Transverse colon (tissue), 4 donors: ENCODE data around the gene RBM42. TPM values are rescaled to one million over a fixed set of nuclear protein-coding genes. Genes with fewer than 3 reads are reported as not detected.
"Not testable (repeated sequence)": the region's sequence is repeated elsewhere in the genome, so short reads cannot be mapped to it uniquely, and the experiment has no call there.

Experiments
- DNase-seq: peaks from one replicate; pipeline ENCODE4 v3.0.0-alpha.2; 2019
- H3K27ac ChIP-seq, 4 donors: fragments of 200-600 bp; sonication (generic); 2 replicates each; pipeline ENCODE4 v1.5.1; 2016 to 2018; ENCODE audit warnings: inconsistent platforms in 4 of 4
- H3K27me3 ChIP-seq: fragments of 200-600 bp; sonication (generic); 2 replicates; pipeline ENCODE4 v1.5.1; 2017; ENCODE audit warnings: inconsistent platforms
- H3K36me3 ChIP-seq, 4 donors: fragments of 200-600 bp; sonication (generic); 2 replicates each; pipeline ENCODE4 v1.5.1; 2017 to 2019; ENCODE audit warnings: inconsistent platforms in 4 of 4
- H3K4me1 ChIP-seq, 4 donors: fragments of 200-600 bp; sonication (generic); 2 replicates each; pipeline ENCODE4 v1.5.1; 2017 to 2020; ENCODE audit warnings: inconsistent platforms in 4 of 4
- H3K4me3 ChIP-seq, 4 donors: fragments of 200-600 bp; sonication (generic); 1 replicate in 1 of 4; 2 replicates in 3 of 4; pipeline versions ENCODE4 v1.5.1 to v1.6.1; 2017 to 2019; ENCODE audit warnings: inconsistent platforms in 4 of 4
- H3K9me3 ChIP-seq, 2 donors: fragments of 200-600 bp; sonication (generic); 2 replicates each; pipeline ENCODE4 v1.5.1; 2017 to 2019; ENCODE audit warnings: inconsistent platforms in 2 of 2
- EP300 ChIP-seq: sonication (generic); formaldehyde crosslinking; IDR thresholded peaks from one replicate; pipeline ENCODE4 v1.6.1; 2017; ENCODE audit warnings: antibody characterized with exemption, low read depth
- POLR2A ChIP-seq: fragments of 450-650 bp; IDR thresholded peaks from one replicate; pipeline ENCODE4 v1.6.1; 2016; ENCODE audit warnings: antibody characterized with exemption, mild to moderate bottlenecking, moderate library complexity
- POLR2AphosphoS5 ChIP-seq, 3 donors: sonication (generic); formaldehyde crosslinking; IDR thresholded peaks; one replicate each; pipeline ENCODE4 v1.6.1; 2016; ENCODE audit warnings: antibody characterized with exemption in 3 of 3
- WGBS, 2 donors: methylation state at CpG; one replicate each; pipeline ENCODE4 v1.1.5; 2018; ENCODE audit warnings: low coverage in 1 of 2; 5-methylcytosine and 5-hydroxymethylcytosine counted together
- in situ Hi-C, 4 donors: fragments of 200-750 bp; cut with MboI; loops; one replicate each; pipeline versions ENCODE4 v1.15.0 to v1.15.1; 2017; ENCODE audit warnings: low sequenced_read_pairs in 3 of 4, low pct_ligation_motif_present in 1 of 4, low pct_unique_long_range_greater_than_20kb in 1 of 4
- intact Hi-C: fragments of 100-400 bp; cut with DNase I; formaldehyde crosslinking; loops from one replicate; pipeline ENCODE4 v1.15.1; 2023; ENCODE audit warnings: low total_unique reads
- total RNA-seq, 4 donors: library from RNA; depleted of rRNA; stranded (reverse); fragments of >200 nt; gene quantifications; one replicate each; pipeline ENCODE4 v1.1.0, GENCODE V29; 2016
- TF ChIP-seq, protein P1 (sequence below), 5 experiments: fragments of 200-600 bp in 3 of 5; fragments of 450-650 bp in 2 of 5; sonication (generic) in 3 of 5; IDR thresholded peaks; 1 replicate in 2 of 5; 2 replicates in 3 of 5; pipeline ENCODE4 v1.5.1; 2016 to 2017; ENCODE audit warnings: antibody characterized with exemption in 5 of 5, inconsistent platforms in 3 of 5, mild to moderate bottlenecking in 2 of 5, moderate library complexity in 1 of 5

The RBM42 gene
- total RNA-seq, 4 donors from 2014 or later = 53.1 to 107 (median 62.5) TPM

GRCh38 chr19:35601971-35602370 lies 26.9 kb upstream of the RBM42 start:
- in situ Hi-C loops (no loop called here), intact Hi-C loops (no loop called here)
- no peaks in the 10 kb centered on the region for H3K4me1 ChIP-seq
- H3K36me3 ChIP-seq = no peaks in the 10 kb centered on the region
- 81 to 96% methylated on average over 3 of the region's 3 CpGs for WGBS, 2 donors
- H3K9me3 ChIP-seq = no peaks in the 10 kb centered on the region
- no peaks in the 10 kb centered on the region for H3K27me3 ChIP-seq
- TF ChIP-seq, protein P1, sequence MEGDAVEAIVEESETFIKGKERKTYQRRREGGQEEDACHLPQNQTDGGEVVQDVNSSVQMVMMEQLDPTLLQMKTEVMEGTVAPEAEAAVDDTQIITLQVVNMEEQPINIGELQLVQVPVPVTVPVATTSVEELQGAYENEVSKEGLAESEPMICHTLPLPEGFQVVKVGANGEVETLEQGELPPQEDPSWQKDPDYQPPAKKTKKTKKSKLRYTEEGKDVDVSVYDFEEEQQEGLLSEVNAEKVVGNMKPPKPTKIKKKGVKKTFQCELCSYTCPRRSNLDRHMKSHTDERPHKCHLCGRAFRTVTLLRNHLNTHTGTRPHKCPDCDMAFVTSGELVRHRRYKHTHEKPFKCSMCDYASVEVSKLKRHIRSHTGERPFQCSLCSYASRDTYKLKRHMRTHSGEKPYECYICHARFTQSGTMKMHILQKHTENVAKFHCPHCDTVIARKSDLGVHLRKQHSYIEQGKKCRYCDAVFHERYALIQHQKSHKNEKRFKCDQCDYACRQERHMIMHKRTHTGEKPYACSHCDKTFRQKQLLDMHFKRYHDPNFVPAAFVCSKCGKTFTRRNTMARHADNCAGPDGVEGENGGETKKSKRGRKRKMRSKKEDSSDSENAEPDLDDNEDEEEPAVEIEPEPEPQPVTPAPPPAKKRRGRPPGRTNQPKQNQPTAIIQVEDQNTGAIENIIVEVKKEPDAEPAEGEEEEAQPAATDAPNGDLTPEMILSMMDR (IDR thresholded peaks at IDR 0.05) = no peak
- TF ChIP-seq POLR2A (no peak), EP300 (no peak), POLR2AphosphoS5 (IDR thresholded peaks at IDR 0.05) (no peak)
- no peak overlapping the region for H3K4me3 ChIP-seq
- DNase-seq = no peak
- no peak overlapping the region for H3K27ac ChIP-seq

GRCh38 chr19:35604436-35604835 lies 24.4 kb upstream of the RBM42 start:
- H3K4me3 ChIP-seq, intact Hi-C loops, H3K27me3 ChIP-seq, DNase-seq, H3K27ac ChIP-seq, H3K9me3 ChIP-seq, in situ Hi-C loops, H3K4me1 ChIP-seq, H3K36me3 ChIP-seq: not testable (repeated sequence)
- WGBS, 2 donors = 90 to 92% methylated on average over 3 to 4 of the region's 4 CpGs

- in situ Hi-C loops, H3K9me3 ChIP-seq, H3K4me1 ChIP-seq, H3K27ac ChIP-seq, intact Hi-C loops, H3K36me3 ChIP-seq, H3K27me3 ChIP-seq, DNase-seq, H3K4me3 ChIP-seq: not testable (repeated sequence)
- 86% methylated on average over 8 of the region's 8 CpGs; no CpG with 5 or more reads in 1 of the 2 donors for WGBS, 2 donors
These were observed 21.7 kb upstream of the RBM42 start for GRCh38 chr19:35607170-35607569.

DNA sequence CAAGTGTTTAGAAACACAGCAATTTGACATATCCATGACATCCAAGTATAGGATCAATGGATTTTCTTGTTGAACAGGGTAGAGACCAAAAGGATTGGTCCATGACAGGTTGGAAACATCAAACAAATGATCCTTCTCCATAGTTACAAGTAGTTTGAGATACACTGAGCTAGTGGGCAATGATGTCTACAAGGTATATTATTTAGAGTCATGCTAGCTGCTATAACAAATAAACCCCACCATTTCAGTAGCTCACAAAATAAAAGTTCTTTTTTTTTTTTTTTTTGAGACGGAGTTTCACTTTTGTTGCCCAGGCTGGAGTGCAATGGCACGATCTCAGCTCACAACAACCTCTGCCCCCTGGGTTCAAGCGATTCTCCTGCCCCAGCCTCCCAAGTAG lies 21.2 kb upstream of the RBM42 start:
- Histone ChIP-seq H3K4me1 (peaks cover 0 to 7% (median 5%) of the 10 kb centered on the region in 4 donors), H3K4me3 (no peak overlapping the region), H3K36me3 (no peaks in the 10 kb centered on the region), H3K9me3 (peaks cover 0 to 4% of the 10 kb centered on the region in 2 donors), H3K27me3 (no peaks in the 10 kb centered on the region), H3K27ac (no peak overlapping the region)
- no peak for TF ChIP-seq POLR2A
- TF ChIP-seq, protein P1 (IDR thresholded peaks at IDR 0.05) = no peak
- TF ChIP-seq EP300 = no peak
- TF ChIP-seq POLR2AphosphoS5 (IDR thresholded peaks at IDR 0.05) = no peak
- WGBS, 2 donors = 88% methylated on average over 3 of the region's 3 CpGs; no CpG with 5 or more reads in 1 of the 2 donors
- intact Hi-C loops (no loop called here), in situ Hi-C loops (no loop called here)
- no peak for DNase-seq

GRCh38 chr19:35608251-35608650 lies 20.6 kb upstream of the RBM42 start:
- intact Hi-C loops = no loop called here

More at GRCh38 chr19:35608251-35608650, 20.6 kb upstream of the RBM42 start:
- DNase-seq = no peak
- no peaks in the 10 kb centered on the region for H3K36me3 ChIP-seq
- H3K4me1 ChIP-seq = peaks cover 3 to 13% (median 10%) of the 10 kb centered on the region in 4 donors
- no peak overlapping the region for H3K4me3 ChIP-seq
- no peak for TF ChIP-seq POLR2AphosphoS5 (IDR thresholded peaks at IDR 0.05)
- TF ChIP-seq POLR2A = no peak
- TF ChIP-seq, protein P1 (IDR thresholded peaks at IDR 0.05) = no peak
- TF ChIP-seq EP300 = no peak
- in situ Hi-C loops = no loop called here
- H3K27me3 ChIP-seq = no peaks in the 10 kb centered on the region
- 77 to 100% methylated on average over 1 to 2 of the region's 2 CpGs for WGBS, 2 donors
- H3K27ac ChIP-seq = no peak overlapping the region
- H3K9me3 ChIP-seq = peaks cover 0 to 4% of the 10 kb centered on the region in 2 donors
